ENCODE data around the gene CNIH2.

CNIH2 gene

GRCh38 chr11:66333220-66333877 lies 55.4 kb downstream of the CNIH2 start:
- DNase-seq, result no peak

Data from effector CD4-positive, alpha-beta T cell (primary cell).